ENCODE data around the gene SAMD9L.
A peak's percentile ranks its signal among the peaks of the same experiment; 100 is the strongest.

SAMD9L gene

GRCh38 chr7:93176992-93177580 is 28.9 kb upstream of the SAMD9L start:
- no peak for TF ChIP-seq CTCF (conservative IDR thresholded peaks at IDR 0.05)
- no peak for TF ChIP-seq ZFX (IDR thresholded peaks at IDR 0.05)
- no peak overlapping the region for H3K27ac ChIP-seq

DNA sequence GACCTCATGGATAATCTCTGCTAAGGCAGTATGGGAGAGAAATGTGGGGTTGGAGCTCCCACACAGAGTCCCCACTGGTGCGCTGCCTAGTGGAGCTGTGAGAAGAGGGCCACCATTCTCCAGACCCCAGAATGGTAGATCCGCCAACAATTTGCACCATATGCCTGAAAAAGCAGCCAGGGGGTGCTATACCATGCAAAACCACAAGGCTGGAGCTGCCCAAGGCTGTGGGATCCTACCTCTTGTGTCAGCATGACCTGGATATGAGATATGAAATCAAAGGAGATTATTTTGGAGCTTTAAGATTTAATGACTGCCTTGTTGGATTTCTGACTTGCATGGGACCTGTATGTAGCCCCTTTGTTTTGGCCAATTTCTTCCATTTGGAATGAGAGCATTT is 27.0 kb upstream of the SAMD9L start:
- no peak overlapping the region for H3K27ac ChIP-seq
- TF ChIP-seq ZFX (IDR thresholded peaks at IDR 0.05): no peak
- TF ChIP-seq CTCF (conservative IDR thresholded peaks at IDR 0.05): peak; percentile 29; the same call in 1 of the 2 replicates

DNA sequence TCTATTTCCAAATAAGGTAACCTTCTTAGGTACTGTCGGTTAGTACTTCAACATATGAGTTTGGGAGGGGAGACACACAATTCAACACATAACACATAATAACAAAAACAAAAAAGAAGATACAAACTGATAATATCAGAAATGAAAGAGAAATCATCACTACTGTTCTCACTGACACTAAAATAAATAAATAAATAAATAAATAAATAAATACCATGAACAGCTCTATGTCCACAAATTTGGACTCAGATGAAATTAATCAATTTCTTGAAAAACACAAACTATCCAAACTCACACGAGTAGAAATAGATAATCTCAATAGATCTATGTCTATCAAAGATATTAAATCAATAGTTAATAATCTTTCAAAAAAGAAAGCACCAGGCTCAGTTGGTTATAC is 24.5 kb upstream of the SAMD9L start:
- no peak overlapping the region for H3K27ac ChIP-seq
- TF ChIP-seq ZFX (IDR thresholded peaks at IDR 0.05): no peak
- TF ChIP-seq CTCF (conservative IDR thresholded peaks at IDR 0.05): no peak

DNA sequence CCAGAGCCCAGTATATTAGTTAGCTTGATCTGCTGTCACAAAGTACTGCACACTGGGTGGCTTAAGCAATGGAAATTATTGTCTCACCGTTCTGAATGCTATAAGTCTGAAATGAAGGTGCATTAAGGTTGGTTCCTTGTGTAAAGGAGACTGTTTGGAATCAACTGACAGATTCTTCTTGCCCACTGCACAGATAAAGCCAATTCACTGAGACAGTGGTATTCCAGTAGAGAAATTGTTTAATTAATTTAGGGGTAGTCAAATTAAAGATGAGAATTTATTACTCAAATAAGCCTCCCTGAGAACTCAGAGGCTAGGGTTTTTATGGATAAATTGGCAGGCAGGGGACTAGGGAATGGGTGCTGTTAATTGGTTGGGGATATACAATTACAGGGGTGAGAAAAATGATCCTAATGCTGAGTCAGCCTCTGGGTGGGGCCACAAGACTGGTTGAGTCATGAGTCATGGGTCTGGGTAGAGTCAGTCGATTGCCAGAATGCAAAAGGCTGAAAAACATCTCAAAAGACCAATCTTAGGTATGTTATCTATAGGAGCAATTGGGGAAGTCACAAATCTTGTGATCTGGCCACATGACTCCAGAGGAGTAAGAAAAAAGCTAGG is 23.5 kb upstream of the SAMD9L start:
- no peak overlapping the region for H3K27ac ChIP-seq
- no peak for TF ChIP-seq ZFX (IDR thresholded peaks at IDR 0.05)
- no peak for TF ChIP-seq CTCF (conservative IDR thresholded peaks at IDR 0.05)

- H3K27ac ChIP-seq: no peak overlapping the region
- TF ChIP-seq ZFX (IDR thresholded peaks at IDR 0.05) (no peak), CTCF (conservative IDR thresholded peaks at IDR 0.05) (no peak)
Measured at GRCh38 chr7:93165447-93165846, 17.3 kb upstream of the SAMD9L start.

- TF ChIP-seq ZFX (IDR thresholded peaks at IDR 0.05) (no peak), CTCF (conservative IDR thresholded peaks at IDR 0.05) (no peak)
- no peak overlapping the region for H3K27ac ChIP-seq
Measured at GRCh38 chr7:93164766-93165165, 16.6 kb upstream of the SAMD9L start.

GRCh38 chr7:93161181-93161762 is 13.1 kb upstream of the SAMD9L start:
- H3K27ac ChIP-seq: no peak overlapping the region
- TF ChIP-seq CTCF (conservative IDR thresholded peaks at IDR 0.05) (no peak), ZFX (IDR thresholded peaks at IDR 0.05) (no peak)

Data from C4-2B (cell line).